Lower lobe of right lung (tissue), 2 donors: Measurements from ENCODE around the gene CASTOR1. TPM values are rescaled to one million over a fixed set of nuclear protein-coding genes. Genes with fewer than 3 reads are reported as not detected.
A peak's percentile ranks its signal among the peaks of the same experiment; 100 is the strongest.

ENCODE experiments used
- ATAC-seq, 2 donors: fragments of 200-7000 bp; cut with Tn5 transposase; one replicate each; pipeline ENCODE4 v1.9.1; 2020 to 2022; ENCODE audit warnings: mild to moderate bottlenecking in 2 of 2, moderate library complexity in 2 of 2
- DNase-seq: peaks from one replicate; pipeline ENCODE4 v3.0.0-alpha.2; 2020
- H3K27ac ChIP-seq: fragments of 200-600 bp; one replicate; pipeline ENCODE4 v1.8.0; 2022
- H3K27me3 ChIP-seq: fragments of 200-600 bp; one replicate; pipeline ENCODE4 v1.8.0; 2022; ENCODE audit warnings: low read depth
- H3K36me3 ChIP-seq: fragments of 200-600 bp; one replicate; pipeline ENCODE4 v1.8.0; 2022; ENCODE audit warnings: mild to moderate bottlenecking
- H3K4me1 ChIP-seq: fragments of 200-600 bp; one replicate; pipeline ENCODE4 v1.8.0; 2022
- H3K4me3 ChIP-seq: fragments of 200-600 bp; one replicate; pipeline ENCODE4 v1.8.0; 2022; ENCODE audit warnings: mild to moderate bottlenecking
- H3K9me3 ChIP-seq: fragments of 200-600 bp; one replicate; pipeline ENCODE4 v1.8.0; 2022
- CTCF ChIP-seq: fragments of 200-600 bp; IDR thresholded peaks from one replicate; pipeline ENCODE4 v1.8.0; 2022; ENCODE audit warnings: antibody characterized with exemption, mild to moderate bottlenecking
- intact Hi-C: fragments of 100-400 bp; cut with DNase I; formaldehyde crosslinking; loops from one replicate; pipeline ENCODE4 v1.11.0; 2022
- total RNA-seq: library from RNA; stranded (reverse); fragmentation: NEBNext Ultra II Directional; extraction: Animal tissue kit (Norgen Biotek cat#: 25700); gene quantifications from one replicate; pipeline ENCODE4 v1.2.1, GENCODE V29; 2021
- donor health status: DM: no; HTN: yes; CAD: no; lungs with severe emphysema.

CASTOR1 gene
- total RNA-seq, 1 donor from 2014 or later, result 16.2 TPM

GRCh38 chr22:30280505-30280904 is 8.8 kb downstream of the CASTOR1 start:
- no peaks in the 10 kb centered on the region for H3K9me3 ChIP-seq
- intact Hi-C loops, result loop anchor here (10.0 kb wide), 1 partner anchor 104 kb away; the partner anchor contains the start of gene RNF215
- H3K36me3 ChIP-seq, result peaks cover 14% of the 10 kb centered on the region
- no peak for DNase-seq
- H3K27me3 ChIP-seq, result no peaks in the 10 kb centered on the region
- H3K4me3 ChIP-seq, result no peak overlapping the region
- no peak for ATAC-seq
- H3K4me1 ChIP-seq, result peaks cover 38% of the 10 kb centered on the region
- no peak for TF ChIP-seq CTCF
- no peak overlapping the region for H3K27ac ChIP-seq

GRCh38 chr22:30279932-30280331 is 9.4 kb downstream of the CASTOR1 start:
- no peak for DNase-seq
- intact Hi-C loops, result loop anchor here (10.0 kb wide), 1 partner anchor 105 kb away; the partner anchor contains the start of gene RNF215
- no peak for ATAC-seq
- H3K36me3 ChIP-seq, result peaks cover 8% of the 10 kb centered on the region
- no peaks in the 10 kb centered on the region for H3K9me3 ChIP-seq
- no peaks in the 10 kb centered on the region for H3K27me3 ChIP-seq
- no peak overlapping the region for H3K4me3 ChIP-seq
- peaks cover 38% of the 10 kb centered on the region for H3K4me1 ChIP-seq
- no peak for TF ChIP-seq CTCF
- H3K27ac ChIP-seq, result no peak overlapping the region

GRCh38 chr22:30279046-30279788 is 10.1 kb downstream of the CASTOR1 start:
- intact Hi-C loops, result no loop called here
- Histone ChIP-seq H3K27ac (no peak overlapping the region), H3K4me1 (peaks cover 38% of the 10 kb centered on the region), H3K36me3 (peaks cover 5% of the 10 kb centered on the region), H3K27me3 (no peaks in the 10 kb centered on the region), H3K4me3 (no peak overlapping the region), H3K9me3 (no peaks in the 10 kb centered on the region)
- ATAC-seq (peak; percentile 70 to 77), DNase-seq (peak; percentile 90)
- TF ChIP-seq CTCF, result no peak

- TF ChIP-seq CTCF, result no peak
- H3K9me3 ChIP-seq, result no peaks in the 10 kb centered on the region
- no peaks in the 10 kb centered on the region for H3K27me3 ChIP-seq
- peak overlapping the region; percentile 46 for H3K27ac ChIP-seq
- H3K4me3 ChIP-seq, result no peak overlapping the region
- H3K4me1 ChIP-seq, result peaks cover 38% of the 10 kb centered on the region
- no peaks in the 10 kb centered on the region for H3K36me3 ChIP-seq
- intact Hi-C loops, result no loop called here
- no peak for DNase-seq
- ATAC-seq, result peak in 1 of 2 donors; percentile 33
Observed at GRCh38 chr22:30277547-30278344, 11.6 kb downstream of the CASTOR1 start.

GRCh38 chr22:30276039-30276438 is 13.3 kb downstream of the CASTOR1 start:
- DNase-seq (peak; percentile 44), ATAC-seq (no peak)
- Histone ChIP-seq H3K4me3 (no peak overlapping the region), H3K36me3 (no peaks in the 10 kb centered on the region), H3K27me3 (no peaks in the 10 kb centered on the region), H3K4me1 (peaks cover 38% of the 10 kb centered on the region), H3K9me3 (no peaks in the 10 kb centered on the region), H3K27ac (no peak overlapping the region)
- intact Hi-C loops, result no loop called here
- TF ChIP-seq CTCF, result no peak
